Left renal cortex interstitium (tissue), 4 donors: Measurements from ENCODE around the gene RHOF. TPM values are rescaled to one million over a fixed set of nuclear protein-coding genes. Genes with fewer than 3 reads are reported as not detected.
A peak's percentile ranks its signal among the peaks of the same experiment; 100 is the strongest.

Experiments used
- DNase-seq, 4 donors: peaks; one replicate each; pipeline ENCODE4 v3.0.0-alpha.2; 2013; ENCODE audit warnings: low read depth in 4 of 4, low spot score in 2 of 4, missing footprints in 1 of 4
- polyA plus RNA-seq, 4 donors: library from polyadenylated mRNA; unstranded; fragments of 120-200 nt; gene quantifications; one replicate each; pipeline ENCODE4 v1.2.1, GENCODE V29; 2013; ENCODE audit not compliant: insufficient read length in 4 of 4

The RHOF gene, protein sequence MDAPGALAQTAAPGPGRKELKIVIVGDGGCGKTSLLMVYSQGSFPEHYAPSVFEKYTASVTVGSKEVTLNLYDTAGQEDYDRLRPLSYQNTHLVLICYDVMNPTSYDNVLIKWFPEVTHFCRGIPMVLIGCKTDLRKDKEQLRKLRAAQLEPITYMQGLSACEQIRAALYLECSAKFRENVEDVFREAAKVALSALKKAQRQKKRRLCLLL
- polyA plus RNA-seq = 10 to 100 TPM in 3 of 4 donors, 1 to 10 TPM in 1; 9.6 to 15.4 (median 12.5) TPM

DNA sequence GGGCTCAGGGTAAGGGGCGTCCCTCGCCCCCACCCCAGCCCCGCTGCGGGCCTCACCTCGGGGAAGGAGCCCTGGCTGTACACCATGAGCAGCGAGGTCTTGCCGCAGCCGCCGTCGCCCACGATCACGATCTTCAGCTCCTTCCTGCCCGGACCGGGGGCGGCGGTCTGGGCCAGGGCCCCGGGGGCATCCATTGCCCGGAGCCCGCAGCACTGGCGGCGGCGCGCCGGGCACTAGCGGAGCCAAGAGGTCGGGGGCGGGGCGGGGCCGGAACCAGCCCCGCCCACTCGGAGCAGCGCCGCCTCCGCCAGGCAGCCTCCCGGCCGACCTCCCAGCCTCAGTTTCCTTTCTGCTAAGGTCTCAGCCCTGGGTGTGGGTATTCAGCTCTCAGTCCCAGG is at the start of gene RHOF:
Gene RHOF (minus strand): TSS at position 249 of the 398 bp plus-strand sequence. CDS start 55 bp downstream, at position 194.
- no peak for DNase-seq

DNA sequence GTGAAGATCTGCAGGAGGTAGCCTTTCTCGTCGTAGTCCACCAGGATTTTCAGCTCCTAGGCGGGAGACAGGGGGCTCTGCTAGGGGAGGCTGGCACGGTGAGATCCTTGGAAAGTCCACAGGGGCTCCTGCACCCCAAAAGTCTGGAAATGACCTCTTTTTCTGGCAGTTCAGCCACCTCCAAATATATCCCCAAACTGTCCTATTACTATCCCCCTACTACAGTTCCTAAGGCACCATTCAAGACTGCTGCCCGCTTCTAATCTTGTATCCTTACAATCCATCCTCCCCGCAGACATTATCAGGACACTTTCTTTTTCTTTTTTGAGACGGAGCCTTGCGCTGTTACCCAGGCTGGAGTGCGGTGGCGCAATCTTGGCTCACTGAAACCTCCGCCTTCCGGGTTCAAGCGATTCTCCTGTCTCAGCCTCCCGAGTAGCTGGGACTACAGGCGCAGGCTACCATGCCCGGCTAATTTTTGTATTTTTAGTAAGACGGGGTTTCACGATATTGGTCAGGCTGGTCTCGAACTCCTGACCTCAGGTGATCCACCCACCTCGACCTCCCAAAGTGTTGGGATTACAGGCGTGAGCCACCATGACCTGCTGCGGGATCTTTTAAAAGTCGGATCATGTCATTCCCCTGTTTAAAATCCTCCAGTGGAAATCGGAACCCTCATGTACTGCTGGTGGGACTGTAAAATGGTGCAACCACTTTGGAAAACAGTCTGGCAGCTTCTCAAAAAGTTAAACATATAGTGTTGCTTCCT is 46.7 kb upstream of the RHOF start:
- DNase-seq = no peak

DNA sequence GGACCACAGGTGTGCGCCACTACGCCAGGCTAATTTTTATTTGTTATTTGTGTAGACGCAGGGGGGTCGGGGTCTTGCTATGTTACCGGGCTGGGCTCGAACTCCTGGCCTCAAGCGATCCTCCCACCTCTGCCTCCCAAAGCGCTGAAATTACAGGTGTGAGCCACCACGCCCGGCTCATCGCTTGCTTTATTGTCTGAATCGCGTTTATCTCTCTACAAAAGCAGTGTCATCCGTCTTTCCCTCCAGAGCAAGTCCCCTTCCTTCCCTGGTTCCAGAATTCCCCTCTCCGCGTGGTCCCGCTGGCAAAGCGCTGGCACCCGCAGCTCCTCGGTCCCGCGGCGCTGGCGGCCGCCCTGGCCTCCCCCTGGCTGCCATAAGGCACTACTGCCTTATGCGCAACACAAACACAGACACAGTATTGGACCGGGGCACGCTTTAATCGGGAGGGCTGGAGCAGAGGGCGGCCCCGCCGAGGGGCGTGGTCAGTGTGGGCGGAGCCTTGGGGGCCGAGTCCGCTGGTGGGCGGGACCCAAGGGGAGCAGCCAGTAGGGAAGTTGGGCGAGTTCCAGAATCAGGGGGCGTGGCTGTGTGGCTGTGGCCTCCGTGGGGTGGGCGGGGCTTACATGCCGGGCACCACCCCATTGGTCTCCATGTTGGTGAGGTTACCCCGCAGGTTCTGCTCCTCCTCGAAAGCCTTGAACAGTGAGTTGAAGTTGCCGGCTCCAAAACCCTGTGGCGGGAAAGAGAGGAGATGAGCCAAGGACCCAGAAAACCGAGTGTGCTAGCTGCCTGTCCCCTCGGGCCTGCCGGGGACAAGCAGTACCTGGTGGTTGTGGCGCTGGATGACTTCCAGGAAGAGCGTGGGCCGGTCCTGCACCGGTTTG is 45.9 kb upstream of the RHOF start:
- peak; percentile 86 to 94 (median 92) for DNase-seq

DNA sequence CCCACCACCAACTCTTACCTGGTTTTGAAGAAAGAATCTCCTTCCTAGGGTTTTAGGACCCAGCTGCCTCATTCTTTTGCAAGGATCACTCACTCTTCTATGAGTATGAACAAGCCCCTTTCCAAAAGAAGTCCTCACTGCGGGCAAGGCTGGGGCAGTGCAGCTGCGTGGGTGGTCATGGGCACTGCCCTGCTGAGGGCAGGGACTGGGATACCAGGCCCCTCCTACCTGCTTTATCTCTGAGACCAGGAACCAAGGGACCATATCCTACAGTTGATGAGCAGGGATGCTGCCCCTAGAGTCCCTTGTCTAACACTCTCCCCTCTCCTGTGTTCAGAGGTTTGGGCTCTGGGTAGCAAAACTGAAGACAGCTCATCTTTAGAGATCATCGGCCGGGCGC is 44.6 kb upstream of the RHOF start:
- DNase-seq = no peak

DNA sequence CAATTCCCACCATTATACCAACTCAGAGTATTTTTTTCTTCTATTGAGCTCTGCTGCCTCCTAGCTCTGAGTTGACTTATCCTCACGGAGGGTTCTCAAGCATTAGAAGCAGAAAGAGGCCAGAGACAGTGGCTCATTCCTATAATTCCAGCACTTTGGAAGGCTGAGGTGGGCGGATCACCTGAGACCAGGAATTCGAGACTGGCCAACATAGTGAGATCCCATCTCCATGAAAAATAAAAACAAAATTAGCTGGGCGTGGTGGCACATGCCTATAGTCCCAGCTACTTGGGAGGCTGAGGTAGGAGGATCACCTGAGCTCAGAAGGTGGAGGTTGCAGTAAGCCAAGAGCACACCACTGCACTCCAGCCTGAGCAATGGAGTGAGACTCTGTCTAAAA is 44.2 kb upstream of the RHOF start:
- no peak for DNase-seq

- DNase-seq = no peak
These were observed 38.2 kb upstream of the RHOF start for GRCh38 chr12:121831571-121832245.

- no peak for DNase-seq
These were observed 37.2 kb upstream of the RHOF start for GRCh38 chr12:121830588-121831265.

- DNase-seq = no peak
These were observed 36.6 kb upstream of the RHOF start for GRCh38 chr12:121830134-121830533.

- DNase-seq = no peak
These were observed 35.9 kb upstream of the RHOF start for GRCh38 chr12:121829250-121829918.

DNA sequence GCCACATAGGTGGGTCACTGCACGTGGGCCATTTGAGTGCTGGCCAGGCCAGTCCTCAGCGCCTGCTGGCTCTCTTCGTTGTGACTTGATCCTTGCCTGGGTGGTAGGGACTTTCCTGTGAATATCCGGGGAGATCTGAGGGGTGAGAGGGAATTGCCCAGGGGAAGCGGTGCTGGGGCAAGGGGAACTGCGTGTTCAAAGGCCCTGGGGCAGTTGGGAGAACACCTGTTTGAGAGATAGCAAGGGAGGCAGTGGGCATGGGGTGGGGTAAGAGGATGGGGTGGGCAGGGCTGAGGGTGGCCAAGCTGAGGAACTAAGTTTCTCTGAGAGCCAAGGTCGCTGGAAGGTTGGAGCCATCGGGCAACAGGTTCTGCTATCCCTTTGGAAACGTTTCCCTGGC is 35.3 kb upstream of the RHOF start:
- no peak for DNase-seq

- no peak for DNase-seq
These were observed 34.8 kb upstream of the RHOF start for GRCh38 chr12:121828306-121828705.

DNA sequence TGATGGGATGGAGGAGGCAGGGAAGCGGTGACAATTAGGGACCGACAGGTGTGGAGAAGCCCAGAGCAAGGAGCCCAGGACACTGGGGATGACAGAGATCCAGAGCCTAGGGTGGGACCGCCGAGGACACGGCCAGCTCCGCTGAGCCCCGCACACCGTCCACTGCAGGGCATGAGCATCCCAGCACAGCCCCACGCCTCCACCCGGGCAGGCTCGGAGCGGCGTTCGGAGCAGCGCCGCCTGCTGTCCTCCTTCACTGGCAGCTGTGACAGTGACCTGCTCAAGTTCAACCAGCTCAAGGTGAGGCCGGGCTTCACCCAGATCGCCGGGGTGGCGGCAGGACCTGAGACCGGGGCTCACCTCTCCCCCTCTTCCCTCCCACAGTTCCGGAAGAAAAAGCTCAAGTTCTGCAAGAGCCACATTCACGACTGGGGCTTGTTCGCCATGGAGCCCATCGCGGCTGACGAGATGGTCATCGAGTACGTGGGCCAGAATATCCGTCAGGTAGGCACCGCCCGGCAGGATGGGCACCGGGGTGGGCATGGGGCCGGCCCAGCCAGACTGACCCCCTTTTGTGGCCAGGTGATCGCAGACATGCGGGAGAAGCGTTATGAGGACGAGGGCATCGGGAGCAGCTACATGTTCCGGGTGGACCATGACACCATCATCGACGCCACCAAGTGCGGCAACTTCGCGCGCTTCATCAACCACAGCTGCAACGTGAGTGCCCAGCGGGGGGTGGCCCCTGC is 34.0 kb upstream of the RHOF start:
- DNase-seq = no peak

DNA sequence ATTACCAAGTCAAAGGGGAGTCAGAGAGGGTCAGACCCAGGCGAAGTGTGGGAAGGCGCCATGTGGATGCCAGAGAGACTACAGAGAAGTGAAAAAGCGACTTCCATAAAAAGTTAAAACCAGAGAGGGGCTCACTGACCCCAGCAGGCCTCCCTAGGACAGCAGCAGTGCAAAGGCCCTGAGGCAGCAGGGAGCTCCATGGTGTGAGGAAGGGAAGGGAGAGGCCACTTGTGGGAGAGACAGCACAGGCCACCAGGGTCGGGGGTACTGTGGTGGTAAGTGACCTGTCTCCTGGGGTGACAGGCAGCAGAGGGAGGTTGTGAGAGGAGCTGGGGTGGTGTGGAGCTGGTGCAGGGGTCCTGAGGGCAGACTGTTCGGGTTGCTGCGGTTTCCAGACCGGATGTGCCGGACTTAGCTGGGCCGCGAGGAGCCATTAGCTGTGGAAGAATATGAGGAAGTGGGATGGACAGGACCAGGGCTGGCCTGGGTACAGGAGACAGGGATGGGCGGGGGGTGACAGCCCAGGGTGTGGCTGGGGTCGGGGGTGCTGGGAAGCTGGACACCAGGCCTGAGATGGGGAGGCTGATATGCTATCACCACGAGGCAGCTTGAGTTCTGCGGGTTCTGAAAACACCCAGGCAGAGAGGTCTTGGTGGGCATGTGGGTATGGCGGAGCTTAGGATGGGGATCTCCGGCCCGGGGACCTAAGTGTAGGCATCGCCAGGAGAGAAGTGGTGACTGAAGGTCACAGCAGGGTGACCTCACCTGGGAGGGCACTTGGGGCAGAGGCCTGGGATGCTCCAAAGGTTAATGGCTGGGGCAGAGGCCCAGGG is 33.0 kb upstream of the RHOF start:
- no peak for DNase-seq

GRCh38 chr12:121825041-121825523 is 31.6 kb upstream of the RHOF start:
- no peak for DNase-seq

- DNase-seq = no peak
These were observed 30.2 kb upstream of the RHOF start for GRCh38 chr12:121823727-121824115.

DNA sequence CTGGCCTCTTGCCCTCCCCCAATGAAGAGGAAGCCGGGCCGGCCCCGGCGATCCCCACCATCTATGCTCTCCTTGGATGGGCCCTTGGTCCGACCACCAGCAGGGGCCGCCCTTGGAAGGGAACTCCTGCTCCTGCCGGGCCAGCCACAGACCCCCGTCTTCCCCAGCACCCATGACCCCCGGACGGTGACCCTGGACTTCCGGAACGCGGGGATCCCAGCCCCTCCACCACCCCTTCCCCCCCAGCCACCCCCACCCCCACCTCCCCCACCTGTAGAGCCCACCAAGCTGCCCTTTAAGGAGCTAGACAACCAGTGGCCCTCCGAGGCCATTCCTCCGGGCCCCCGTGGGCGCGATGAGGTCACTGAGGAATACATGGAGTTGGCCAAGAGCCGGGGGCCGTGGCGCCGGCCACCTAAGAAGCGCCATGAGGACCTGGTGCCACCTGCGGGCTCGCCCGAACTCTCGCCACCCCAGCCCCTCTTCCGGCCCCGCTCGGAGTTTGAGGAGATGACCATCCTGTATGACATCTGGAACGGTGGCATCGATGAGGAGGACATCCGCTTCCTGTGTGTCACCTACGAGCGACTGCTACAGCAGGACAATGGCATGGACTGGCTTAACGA is 29.7 kb upstream of the RHOF start:
- DNase-seq = no peak

DNA sequence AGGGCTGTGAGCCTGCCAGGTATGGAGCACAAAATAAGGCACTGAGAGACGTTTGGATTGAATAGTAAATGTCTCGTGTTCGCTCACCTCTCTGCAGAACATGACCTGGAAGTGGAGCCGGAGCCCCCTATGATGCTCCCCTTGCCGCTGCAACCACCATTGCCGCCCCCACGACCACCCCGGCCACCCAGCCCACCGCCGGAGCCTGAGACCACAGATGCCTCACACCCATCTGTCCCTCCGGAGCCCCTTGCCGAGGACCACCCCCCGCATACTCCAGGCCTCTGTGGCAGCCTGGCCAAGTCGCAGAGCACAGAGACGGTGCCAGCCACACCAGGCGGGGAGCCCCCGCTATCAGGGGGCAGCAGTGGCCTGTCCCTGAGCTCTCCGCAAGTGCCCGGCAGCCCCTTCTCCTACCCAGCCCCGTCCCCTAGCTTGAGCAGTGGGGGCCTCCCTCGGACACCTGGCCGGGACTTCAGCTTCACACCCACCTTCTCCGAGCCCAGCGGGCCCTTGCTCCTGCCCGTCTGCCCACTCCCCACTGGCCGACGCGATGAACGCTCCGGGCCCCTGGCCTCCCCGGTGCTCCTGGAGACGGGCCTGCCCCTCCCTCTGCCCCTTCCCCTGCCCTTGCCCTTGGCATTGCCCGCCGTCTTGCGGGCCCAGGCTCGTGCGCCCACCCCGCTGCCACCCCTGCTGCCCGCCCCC is 29.1 kb upstream of the RHOF start:
- DNase-seq = no peak
